Measurements from ENCODE around the gene REV1. TPM values are rescaled to one million over a fixed set of nuclear protein-coding genes. Genes with fewer than 3 reads are reported as not detected.

The REV1 gene
- total and polyA plus RNA-seq, 4 donors: 4.0 to 37.7 (median 16.2) TPM

DNA sequence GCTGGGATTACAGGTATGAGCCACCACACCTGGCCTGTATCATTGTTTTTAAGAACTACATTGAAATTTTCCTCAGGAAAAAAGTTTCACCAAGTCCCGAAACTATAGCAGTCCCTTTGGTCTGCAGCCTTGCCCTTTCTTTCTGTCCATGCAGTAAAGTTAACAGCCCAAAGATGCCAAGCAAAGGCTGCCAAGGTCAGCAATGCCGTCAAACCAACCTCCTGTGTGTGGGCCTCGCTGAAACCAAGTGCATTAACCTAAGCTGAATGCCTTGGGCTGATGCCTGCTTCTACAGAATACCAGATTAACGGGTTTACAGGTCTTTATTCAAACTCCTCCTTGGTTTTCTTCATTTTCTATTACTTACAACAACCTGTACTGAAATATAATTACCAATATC is 79.5 kb downstream of the REV1 start:
- H3K9ac ChIP-seq (ENCODE audit: low read depth in 1 of 2, low read length in 2 of 2): no peak overlapping the region
- peaks cover 0 to 3% (median 1%) of the 10 kb centered on the region in 4 donors for H3K4me1 ChIP-seq (ENCODE audit: control insufficient read depth in 4 of 4, insufficient read depth in 4 of 4, low read length in 3 of 4)
- H3K9me3 ChIP-seq (ENCODE audit: control insufficient read depth in 4 of 4, low read length in 3 of 4): no peaks in the 10 kb centered on the region
- TF ChIP-seq EGR1 (IDR thresholded peaks at IDR 0.05; ENCODE audit: low read depth in 2 of 2): no peak
- TF ChIP-seq, protein P1, sequence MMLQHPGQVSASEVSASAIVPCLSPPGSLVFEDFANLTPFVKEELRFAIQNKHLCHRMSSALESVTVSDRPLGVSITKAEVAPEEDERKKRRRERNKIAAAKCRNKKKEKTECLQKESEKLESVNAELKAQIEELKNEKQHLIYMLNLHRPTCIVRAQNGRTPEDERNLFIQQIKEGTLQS (IDR thresholded peaks at IDR 0.05): no peak
- TF ChIP-seq SP1 (IDR thresholded peaks at IDR 0.05): no peak
- TF ChIP-seq FOXA1 (IDR thresholded peaks at IDR 0.05): no peak
- no peak for TF ChIP-seq RXRA (IDR thresholded peaks at IDR 0.05)
- TF ChIP-seq, protein P2, sequence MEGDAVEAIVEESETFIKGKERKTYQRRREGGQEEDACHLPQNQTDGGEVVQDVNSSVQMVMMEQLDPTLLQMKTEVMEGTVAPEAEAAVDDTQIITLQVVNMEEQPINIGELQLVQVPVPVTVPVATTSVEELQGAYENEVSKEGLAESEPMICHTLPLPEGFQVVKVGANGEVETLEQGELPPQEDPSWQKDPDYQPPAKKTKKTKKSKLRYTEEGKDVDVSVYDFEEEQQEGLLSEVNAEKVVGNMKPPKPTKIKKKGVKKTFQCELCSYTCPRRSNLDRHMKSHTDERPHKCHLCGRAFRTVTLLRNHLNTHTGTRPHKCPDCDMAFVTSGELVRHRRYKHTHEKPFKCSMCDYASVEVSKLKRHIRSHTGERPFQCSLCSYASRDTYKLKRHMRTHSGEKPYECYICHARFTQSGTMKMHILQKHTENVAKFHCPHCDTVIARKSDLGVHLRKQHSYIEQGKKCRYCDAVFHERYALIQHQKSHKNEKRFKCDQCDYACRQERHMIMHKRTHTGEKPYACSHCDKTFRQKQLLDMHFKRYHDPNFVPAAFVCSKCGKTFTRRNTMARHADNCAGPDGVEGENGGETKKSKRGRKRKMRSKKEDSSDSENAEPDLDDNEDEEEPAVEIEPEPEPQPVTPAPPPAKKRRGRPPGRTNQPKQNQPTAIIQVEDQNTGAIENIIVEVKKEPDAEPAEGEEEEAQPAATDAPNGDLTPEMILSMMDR (IDR thresholded peaks at IDR 0.05; ENCODE audit: low read depth, low read length, missing input control): no peak
- TF ChIP-seq JUND (IDR thresholded peaks at IDR 0.05): no peak
- no peak for TF ChIP-seq HNF4G (IDR thresholded peaks at IDR 0.05)
- TF ChIP-seq YY1 (IDR thresholded peaks at IDR 0.05): no peak
- TF ChIP-seq, protein P3, sequence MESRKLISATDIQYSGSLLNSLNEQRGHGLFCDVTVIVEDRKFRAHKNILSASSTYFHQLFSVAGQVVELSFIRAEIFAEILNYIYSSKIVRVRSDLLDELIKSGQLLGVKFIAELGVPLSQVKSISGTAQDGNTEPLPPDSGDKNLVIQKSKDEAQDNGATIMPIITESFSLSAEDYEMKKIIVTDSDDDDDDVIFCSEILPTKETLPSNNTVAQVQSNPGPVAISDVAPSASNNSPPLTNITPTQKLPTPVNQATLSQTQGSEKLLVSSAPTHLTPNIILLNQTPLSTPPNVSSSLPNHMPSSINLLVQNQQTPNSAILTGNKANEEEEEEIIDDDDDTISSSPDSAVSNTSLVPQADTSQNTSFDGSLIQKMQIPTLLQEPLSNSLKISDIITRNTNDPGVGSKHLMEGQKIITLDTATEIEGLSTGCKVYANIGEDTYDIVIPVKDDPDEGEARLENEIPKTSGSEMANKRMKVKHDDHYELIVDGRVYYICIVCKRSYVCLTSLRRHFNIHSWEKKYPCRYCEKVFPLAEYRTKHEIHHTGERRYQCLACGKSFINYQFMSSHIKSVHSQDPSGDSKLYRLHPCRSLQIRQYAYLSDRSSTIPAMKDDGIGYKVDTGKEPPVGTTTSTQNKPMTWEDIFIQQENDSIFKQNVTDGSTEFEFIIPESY (IDR thresholded peaks at IDR 0.05): no peak
- TF ChIP-seq, protein P4, sequence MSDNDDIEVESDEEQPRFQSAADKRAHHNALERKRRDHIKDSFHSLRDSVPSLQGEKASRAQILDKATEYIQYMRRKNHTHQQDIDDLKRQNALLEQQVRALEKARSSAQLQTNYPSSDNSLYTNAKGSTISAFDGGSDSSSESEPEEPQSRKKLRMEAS (IDR thresholded peaks at IDR 0.05): no peak
- no peak for TF ChIP-seq GABPA (IDR thresholded peaks at IDR 0.05 in 1 of 2, conservative IDR thresholded peaks at IDR 0.05 in 1 of 2)
- no peak for TF ChIP-seq TAF1 (conservative IDR thresholded peaks at IDR 0.05)
- TF ChIP-seq NR2F2 (IDR thresholded peaks at IDR 0.05): no peak
- TF ChIP-seq FOXA2 (IDR thresholded peaks at IDR 0.05): no peak
- TF ChIP-seq, protein P5, sequence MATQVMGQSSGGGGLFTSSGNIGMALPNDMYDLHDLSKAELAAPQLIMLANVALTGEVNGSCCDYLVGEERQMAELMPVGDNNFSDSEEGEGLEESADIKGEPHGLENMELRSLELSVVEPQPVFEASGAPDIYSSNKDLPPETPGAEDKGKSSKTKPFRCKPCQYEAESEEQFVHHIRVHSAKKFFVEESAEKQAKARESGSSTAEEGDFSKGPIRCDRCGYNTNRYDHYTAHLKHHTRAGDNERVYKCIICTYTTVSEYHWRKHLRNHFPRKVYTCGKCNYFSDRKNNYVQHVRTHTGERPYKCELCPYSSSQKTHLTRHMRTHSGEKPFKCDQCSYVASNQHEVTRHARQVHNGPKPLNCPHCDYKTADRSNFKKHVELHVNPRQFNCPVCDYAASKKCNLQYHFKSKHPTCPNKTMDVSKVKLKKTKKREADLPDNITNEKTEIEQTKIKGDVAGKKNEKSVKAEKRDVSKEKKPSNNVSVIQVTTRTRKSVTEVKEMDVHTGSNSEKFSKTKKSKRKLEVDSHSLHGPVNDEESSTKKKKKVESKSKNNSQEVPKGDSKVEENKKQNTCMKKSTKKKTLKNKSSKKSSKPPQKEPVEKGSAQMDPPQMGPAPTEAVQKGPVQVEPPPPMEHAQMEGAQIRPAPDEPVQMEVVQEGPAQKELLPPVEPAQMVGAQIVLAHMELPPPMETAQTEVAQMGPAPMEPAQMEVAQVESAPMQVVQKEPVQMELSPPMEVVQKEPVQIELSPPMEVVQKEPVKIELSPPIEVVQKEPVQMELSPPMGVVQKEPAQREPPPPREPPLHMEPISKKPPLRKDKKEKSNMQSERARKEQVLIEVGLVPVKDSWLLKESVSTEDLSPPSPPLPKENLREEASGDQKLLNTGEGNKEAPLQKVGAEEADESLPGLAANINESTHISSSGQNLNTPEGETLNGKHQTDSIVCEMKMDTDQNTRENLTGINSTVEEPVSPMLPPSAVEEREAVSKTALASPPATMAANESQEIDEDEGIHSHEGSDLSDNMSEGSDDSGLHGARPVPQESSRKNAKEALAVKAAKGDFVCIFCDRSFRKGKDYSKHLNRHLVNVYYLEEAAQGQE (IDR thresholded peaks at IDR 0.05): no peak
- no peak for TF ChIP-seq RAD21 (IDR thresholded peaks at IDR 0.05)
- TF ChIP-seq HNF4A (conservative IDR thresholded peaks at IDR 0.05): no peak
- H3K4me3 ChIP-seq (ENCODE audit: low read depth in 1 of 3, low read length in 3 of 3): no peak overlapping the region
- H3K27ac ChIP-seq (ENCODE audit: low read depth in 1 of 2, low read length in 2 of 2): no peak overlapping the region
- H3K36me3 ChIP-seq (ENCODE audit: control insufficient read depth in 4 of 4, insufficient read depth in 3 of 4, low read depth in 1 of 4, low read length in 3 of 4): peaks cover 0 to 52% (median 31%) of the 10 kb centered on the region in 4 donors
- 87% methylated on average over 4 of the region's 4 CpGs for WGBS
- no peaks in the 10 kb centered on the region for H3K27me3 ChIP-seq (ENCODE audit: control insufficient read depth in 4 of 4, insufficient read depth in 4 of 4, low read length in 3 of 4)
- no peak for DNase-seq (ENCODE audit: low spot score)

All from liver (tissue), 9 donors.